Suprapubic skin (tissue), 4 donors: ENCODE results near the gene KCTD21. TPM values are rescaled to one million over a fixed set of nuclear protein-coding genes. Genes with fewer than 3 reads are reported as not detected.

Experiments used
- DNase-seq, 2 donors: peaks; one replicate each; pipeline ENCODE4 v3.0.0-alpha.2; 2019; ENCODE audit warnings: low spot score in 2 of 2
- H3K27ac ChIP-seq: fragments of 200-600 bp; sonication (generic); one replicate; pipeline ENCODE4 v1.5.1; 2019
- H3K27me3 ChIP-seq: fragments of 200-600 bp; sonication (generic); one replicate; pipeline ENCODE4 v1.5.1; 2019
- H3K36me3 ChIP-seq: fragments of 200-600 bp; sonication (generic); one replicate; pipeline ENCODE4 v1.5.1; 2019
- H3K4me1 ChIP-seq: fragments of 200-600 bp; sonication (generic); one replicate; pipeline ENCODE4 v1.5.1; 2019
- H3K4me3 ChIP-seq: fragments of 200-600 bp; sonication (generic); one replicate; pipeline ENCODE4 v1.5.1; 2019; ENCODE audit warnings: mild to moderate bottlenecking
- H3K9me3 ChIP-seq: fragments of 200-600 bp; sonication (generic); one replicate; pipeline ENCODE4 v1.5.1; 2019
- CTCF ChIP-seq, 2 donors: fragments of 200-600 bp in 1 of 2; fragments of 450-650 bp in 1 of 2; sonication (generic) in 1 of 2; IDR thresholded peaks; one replicate each; pipeline ENCODE4 v1.5.1; 2016 to 2019; ENCODE audit warnings: antibody characterized with exemption in 2 of 2, mild to moderate bottlenecking in 1 of 2, moderate library complexity in 1 of 2
- EP300 ChIP-seq: sonication (generic); formaldehyde crosslinking; IDR thresholded peaks from one replicate; pipeline ENCODE4 v1.6.1; 2017; ENCODE audit warnings: antibody characterized with exemption
- POLR2A ChIP-seq, 2 donors: fragments of 450-650 bp; IDR thresholded peaks; one replicate each; pipeline ENCODE4 v1.6.1; 2017; ENCODE audit warnings: antibody characterized with exemption in 2 of 2, mild to moderate bottlenecking in 2 of 2, moderate library complexity in 2 of 2
- POLR2AphosphoS5 ChIP-seq, 3 donors: sonication (generic); formaldehyde crosslinking; IDR thresholded peaks; one replicate each; pipeline ENCODE4 v1.6.1; 2017; ENCODE audit warnings: antibody characterized with exemption in 3 of 3
- WGBS: methylation state at CpG from one replicate; pipeline ENCODE4 v1.1.5; 2018; 5-methylcytosine and 5-hydroxymethylcytosine counted together
- total RNA-seq, 4 donors: library from RNA; depleted of rRNA; stranded (reverse); fragments of >200 nt; gene quantifications; one replicate each; pipeline ENCODE4 v1.1.0, GENCODE V29; 2016

Gene KCTD21
- total RNA-seq, 4 donors from 2014 or later = 3.6 to 11.1 (median 4.3) TPM

GRCh38 chr11:78132475-78132874, 56.0 kb downstream of the KCTD21 start:
- no peaks in the 10 kb centered on the region for H3K27me3 ChIP-seq
- no peak for DNase-seq
- no peaks in the 10 kb centered on the region for H3K9me3 ChIP-seq
- no peaks in the 10 kb centered on the region for H3K4me1 ChIP-seq
- no peak overlapping the region for H3K27ac ChIP-seq
- H3K4me3 ChIP-seq = no peak overlapping the region
- WGBS = 71% methylated on average over 2 of the region's 2 CpGs
- TF ChIP-seq POLR2A (IDR thresholded peaks at IDR 0.05) (no peak), POLR2AphosphoS5 (IDR thresholded peaks at IDR 0.05) (no peak), EP300 (no peak), CTCF (IDR thresholded peaks at IDR 0.05) (no peak)
- no peaks in the 10 kb centered on the region for H3K36me3 ChIP-seq

- no peak for TF ChIP-seq CTCF (IDR thresholded peaks at IDR 0.05)
- no peak for TF ChIP-seq POLR2AphosphoS5 (IDR thresholded peaks at IDR 0.05)
- TF ChIP-seq EP300 = no peak
- no peak for TF ChIP-seq POLR2A (IDR thresholded peaks at IDR 0.05)
- WGBS = 66% methylated on average over 3 of the region's 3 CpGs
- no peak for DNase-seq
- Histone ChIP-seq H3K36me3 (no peaks in the 10 kb centered on the region), H3K4me3 (no peak overlapping the region), H3K27ac (no peak overlapping the region), H3K27me3 (no peaks in the 10 kb centered on the region), H3K4me1 (no peaks in the 10 kb centered on the region), H3K9me3 (no peaks in the 10 kb centered on the region)
Observed at GRCh38 chr11:78131956-78132355, 56.5 kb downstream of the KCTD21 start.

- Histone ChIP-seq H3K27me3 (no peaks in the 10 kb centered on the region), H3K9me3 (no peaks in the 10 kb centered on the region), H3K36me3 (peaks cover 6% of the 10 kb centered on the region), H3K27ac (no peak overlapping the region), H3K4me3 (no peak overlapping the region), H3K4me1 (no peaks in the 10 kb centered on the region)
- 98% methylated on average over 3 of the region's 3 CpGs for WGBS
- DNase-seq = no peak
- TF ChIP-seq EP300 (no peak), POLR2A (IDR thresholded peaks at IDR 0.05) (no peak), POLR2AphosphoS5 (IDR thresholded peaks at IDR 0.05) (no peak), CTCF (IDR thresholded peaks at IDR 0.05) (no peak)
Observed at GRCh38 chr11:78127403-78127802, 61.0 kb downstream of the KCTD21 start.

Other genes with a start within 250 kb of the KCTD21 start
- 10 to 100 TPM; 18.8 to 73.9 (median 26.4) TPM for gene INTS4, start 194.0 kb downstream of the KCTD21 start, total RNA-seq
- 1 to 10 TPM; 1.8 to 6.0 (median 3.3) TPM for gene KCTD14, start 165.3 kb downstream of the KCTD21 start, total RNA-seq
- 100 to 1,000 TPM in 1 of 4 donors, 10 to 100 TPM in 3; 17.9 to 129 (median 47.3) TPM for gene THRSP, start 124.8 kb downstream of the KCTD21 start, total RNA-seq
- 100 to 1,000 TPM; 100 to 161 (median 115) TPM for gene NDUFC2, start 108.8 kb downstream of the KCTD21 start, total RNA-seq
- gene ALG8, start 49.0 kb downstream of the KCTD21 start, total RNA-seq = 10 to 100 TPM; 15.6 to 26.7 (median 21.2) TPM
- gene USP35, start 293 bp upstream of the KCTD21 start, total RNA-seq = 1 to 10 TPM; 2.3 to 9.6 (median 5.6) TPM
- 10 to 100 TPM; 13.4 to 28.4 (median 19.8) TPM for gene GAB2, start 229.2 kb upstream of the KCTD21 start, total RNA-seq